Measurements from ENCODE around the gene SSBP4.

DNA sequence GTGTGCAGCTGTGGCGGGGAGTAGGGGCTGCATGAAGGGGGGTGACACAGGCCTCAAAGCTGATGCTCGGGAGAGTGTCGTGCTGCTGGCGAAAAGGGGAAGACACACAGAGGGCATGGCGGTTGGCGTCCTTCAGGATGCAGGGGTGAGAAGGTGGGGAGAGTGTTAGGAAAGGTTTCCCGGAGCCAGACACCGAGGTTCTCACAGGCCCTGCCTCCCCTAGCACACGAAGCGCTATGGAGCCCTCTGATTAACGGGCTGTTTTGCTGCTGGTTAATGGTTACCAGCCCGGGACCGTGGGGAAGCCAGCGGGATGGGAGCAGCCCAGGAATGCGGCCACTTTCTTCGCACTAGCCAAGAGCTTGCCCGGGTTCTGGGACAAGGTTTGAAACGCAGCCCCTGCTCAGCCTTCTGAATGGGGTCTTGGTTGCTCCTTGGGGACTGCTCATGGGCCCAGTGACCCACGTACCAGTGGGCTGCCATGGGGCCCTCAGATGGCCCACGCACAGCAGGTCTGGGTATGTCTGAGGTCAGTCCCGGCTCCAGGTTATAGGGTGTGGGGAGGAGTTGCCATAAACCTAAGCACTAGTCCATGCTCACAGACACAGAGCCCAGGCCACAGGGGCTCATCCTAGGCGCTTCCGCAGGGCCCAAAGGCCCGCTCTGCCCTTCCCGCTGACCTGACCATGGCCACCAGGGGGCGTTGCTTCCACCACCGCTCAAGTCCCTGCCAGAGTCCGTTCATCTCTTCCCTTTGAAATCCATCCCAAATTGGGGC is 50.1 kb downstream of the SSBP4 start:
- TF ChIP-seq, protein P1, sequence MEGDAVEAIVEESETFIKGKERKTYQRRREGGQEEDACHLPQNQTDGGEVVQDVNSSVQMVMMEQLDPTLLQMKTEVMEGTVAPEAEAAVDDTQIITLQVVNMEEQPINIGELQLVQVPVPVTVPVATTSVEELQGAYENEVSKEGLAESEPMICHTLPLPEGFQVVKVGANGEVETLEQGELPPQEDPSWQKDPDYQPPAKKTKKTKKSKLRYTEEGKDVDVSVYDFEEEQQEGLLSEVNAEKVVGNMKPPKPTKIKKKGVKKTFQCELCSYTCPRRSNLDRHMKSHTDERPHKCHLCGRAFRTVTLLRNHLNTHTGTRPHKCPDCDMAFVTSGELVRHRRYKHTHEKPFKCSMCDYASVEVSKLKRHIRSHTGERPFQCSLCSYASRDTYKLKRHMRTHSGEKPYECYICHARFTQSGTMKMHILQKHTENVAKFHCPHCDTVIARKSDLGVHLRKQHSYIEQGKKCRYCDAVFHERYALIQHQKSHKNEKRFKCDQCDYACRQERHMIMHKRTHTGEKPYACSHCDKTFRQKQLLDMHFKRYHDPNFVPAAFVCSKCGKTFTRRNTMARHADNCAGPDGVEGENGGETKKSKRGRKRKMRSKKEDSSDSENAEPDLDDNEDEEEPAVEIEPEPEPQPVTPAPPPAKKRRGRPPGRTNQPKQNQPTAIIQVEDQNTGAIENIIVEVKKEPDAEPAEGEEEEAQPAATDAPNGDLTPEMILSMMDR (IDR thresholded peaks at IDR 0.05) = peak; percentile 72
- no peak for TF ChIP-seq POLR2A (IDR thresholded peaks at IDR 0.05; ENCODE audit: low read length)
- TF ChIP-seq HDAC2 (IDR thresholded peaks at IDR 0.05) = no peak
- no peak for TF ChIP-seq JUNB (IDR thresholded peaks at IDR 0.05)
